Neutrophil (primary cell): ENCODE measurements around the gene MPP1.
"Not testable (repeated sequence)": the region's sequence is repeated elsewhere in the genome, so short reads cannot be mapped to it uniquely, and the experiment has no call there.

Source experiments
- H3K27ac ChIP-seq: fragments of 200-600 bp; sonication (generic); 2 replicates; pipeline ENCODE4 v1.5.1; 2016; ENCODE audit warnings: mild to moderate bottlenecking, moderate library complexity
- H3K27me3 ChIP-seq: fragments of 200-600 bp; sonication (generic); 2 replicates; pipeline ENCODE4 v1.6.0; 2016; ENCODE audit warnings: mild to moderate bottlenecking
- H3K36me3 ChIP-seq: fragments of 200-600 bp; sonication (generic); 2 replicates; pipeline ENCODE4 v1.5.1; 2017
- H3K4me1 ChIP-seq, 2 experiments: fragments of 200-600 bp in 1 of 2; sonication (generic) in 1 of 2; 1 replicate in 1 of 2; 2 replicates in 1 of 2; pipeline versions ENCODE4 v1.5.1 to v1.6.1; 2013 to 2016; ENCODE audit warnings: low read depth in 1 of 2, low read length in 1 of 2, mild to moderate bottlenecking in 1 of 2, moderate library complexity in 1 of 2; ENCODE audit not compliant: control insufficient read depth in 1 of 2, insufficient read depth in 1 of 2
- H3K4me3 ChIP-seq, 2 experiments: fragments of 200-600 bp in 1 of 2; sonication (generic) in 1 of 2; 1 replicate in 1 of 2; 2 replicates in 1 of 2; pipeline ENCODE4 v1.5.1; 2013 to 2016; ENCODE audit warnings: low read depth in 1 of 2, low read length in 1 of 2, mild to moderate bottlenecking in 1 of 2, moderate library complexity in 1 of 2
- H3K9me3 ChIP-seq: fragments of 200-600 bp; sonication (generic); 2 replicates; pipeline ENCODE4 v1.5.1; 2016
- TF ChIP-seq, protein P1 (sequence below): fragments of 200-600 bp; sonication (generic); IDR thresholded peaks from 2 replicates; pipeline ENCODE4 v1.5.1; 2016; ENCODE audit warnings: antibody characterized with exemption

MPP1 gene

DNA sequence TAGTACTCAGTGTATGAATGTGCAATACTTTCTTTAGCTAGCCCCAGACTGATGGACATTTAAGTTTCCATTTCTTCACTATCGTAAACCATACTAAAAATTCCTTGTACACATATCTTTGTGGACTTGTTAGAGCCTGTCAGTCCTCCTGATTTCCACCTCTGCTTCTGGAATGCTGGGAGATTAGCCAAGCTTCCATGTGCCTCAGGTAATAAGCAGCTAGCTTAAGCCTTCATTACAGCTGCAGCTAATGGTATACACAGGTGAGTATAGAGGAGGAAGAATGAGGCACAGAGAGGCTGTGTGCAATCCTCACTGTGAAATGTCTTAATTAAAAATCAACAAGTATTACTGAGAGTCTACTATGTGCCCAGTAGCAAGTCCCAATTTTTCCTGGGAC, 19.4 kb upstream of the MPP1 start:
- TF ChIP-seq, protein P1, sequence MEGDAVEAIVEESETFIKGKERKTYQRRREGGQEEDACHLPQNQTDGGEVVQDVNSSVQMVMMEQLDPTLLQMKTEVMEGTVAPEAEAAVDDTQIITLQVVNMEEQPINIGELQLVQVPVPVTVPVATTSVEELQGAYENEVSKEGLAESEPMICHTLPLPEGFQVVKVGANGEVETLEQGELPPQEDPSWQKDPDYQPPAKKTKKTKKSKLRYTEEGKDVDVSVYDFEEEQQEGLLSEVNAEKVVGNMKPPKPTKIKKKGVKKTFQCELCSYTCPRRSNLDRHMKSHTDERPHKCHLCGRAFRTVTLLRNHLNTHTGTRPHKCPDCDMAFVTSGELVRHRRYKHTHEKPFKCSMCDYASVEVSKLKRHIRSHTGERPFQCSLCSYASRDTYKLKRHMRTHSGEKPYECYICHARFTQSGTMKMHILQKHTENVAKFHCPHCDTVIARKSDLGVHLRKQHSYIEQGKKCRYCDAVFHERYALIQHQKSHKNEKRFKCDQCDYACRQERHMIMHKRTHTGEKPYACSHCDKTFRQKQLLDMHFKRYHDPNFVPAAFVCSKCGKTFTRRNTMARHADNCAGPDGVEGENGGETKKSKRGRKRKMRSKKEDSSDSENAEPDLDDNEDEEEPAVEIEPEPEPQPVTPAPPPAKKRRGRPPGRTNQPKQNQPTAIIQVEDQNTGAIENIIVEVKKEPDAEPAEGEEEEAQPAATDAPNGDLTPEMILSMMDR: no peak
- no peaks in the 10 kb centered on the region for H3K4me1 ChIP-seq

DNA sequence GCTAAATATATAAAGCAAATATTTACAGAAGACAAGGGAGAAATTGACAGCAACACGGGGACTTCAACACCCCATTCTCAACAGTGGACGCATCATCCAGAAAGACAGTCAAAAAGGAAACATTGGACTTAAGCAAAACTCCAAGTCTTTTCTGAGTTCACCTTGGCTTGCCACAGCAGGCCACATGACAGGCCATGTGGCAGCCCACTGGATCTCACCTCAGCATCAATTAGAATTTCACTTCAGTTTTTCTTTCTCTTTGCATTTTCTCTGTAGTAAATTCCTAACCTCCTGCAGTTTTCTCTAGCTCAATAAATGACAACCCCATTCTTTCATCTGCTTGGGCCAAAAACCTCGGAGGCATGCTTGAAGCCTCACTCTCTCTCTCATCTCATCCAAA, 16.7 kb upstream of the MPP1 start:
- Histone ChIP-seq H3K27ac (no peak overlapping the region), H3K36me3 (no peaks in the 10 kb centered on the region), H3K9me3 (no peaks in the 10 kb centered on the region), H3K4me3 (no peak overlapping the region), H3K27me3 (no peaks in the 10 kb centered on the region), H3K4me1 (no peaks in the 10 kb centered on the region)
- TF ChIP-seq, protein P1: no peak

More for the DNA sequence above, 19.4 kb upstream of the MPP1 start:
- no peaks in the 10 kb centered on the region for H3K36me3 ChIP-seq
- H3K27me3 ChIP-seq: no peaks in the 10 kb centered on the region
- H3K9me3 ChIP-seq: no peaks in the 10 kb centered on the region
- no peak overlapping the region for H3K4me3 ChIP-seq
- H3K27ac ChIP-seq: no peak overlapping the region

DNA sequence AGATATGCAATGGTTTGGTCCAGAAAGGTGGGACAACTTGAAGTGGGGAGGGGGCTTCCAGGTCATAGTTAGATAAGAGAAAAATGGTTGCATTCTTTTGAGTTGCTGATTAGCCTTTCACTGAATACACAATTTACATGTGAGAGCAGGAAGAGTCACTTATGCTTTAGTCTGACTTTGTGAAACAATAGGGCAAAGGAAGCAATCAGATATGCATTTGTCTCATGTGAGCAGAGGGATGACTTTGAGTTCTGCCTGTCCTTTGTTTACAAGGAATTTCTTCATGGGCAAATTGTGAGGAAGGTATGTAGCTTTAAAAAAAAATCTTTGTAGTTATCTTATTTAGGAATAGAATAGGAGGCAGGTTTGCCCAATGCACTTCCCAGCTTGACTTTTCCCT, 16.2 kb upstream of the MPP1 start:
- Histone ChIP-seq H3K36me3 (no peaks in the 10 kb centered on the region), H3K27me3 (no peaks in the 10 kb centered on the region), H3K9me3 (no peaks in the 10 kb centered on the region), H3K27ac (no peak overlapping the region), H3K4me1 (no peaks in the 10 kb centered on the region), H3K4me3 (no peak overlapping the region)
- TF ChIP-seq, protein P1: no peak

DNA sequence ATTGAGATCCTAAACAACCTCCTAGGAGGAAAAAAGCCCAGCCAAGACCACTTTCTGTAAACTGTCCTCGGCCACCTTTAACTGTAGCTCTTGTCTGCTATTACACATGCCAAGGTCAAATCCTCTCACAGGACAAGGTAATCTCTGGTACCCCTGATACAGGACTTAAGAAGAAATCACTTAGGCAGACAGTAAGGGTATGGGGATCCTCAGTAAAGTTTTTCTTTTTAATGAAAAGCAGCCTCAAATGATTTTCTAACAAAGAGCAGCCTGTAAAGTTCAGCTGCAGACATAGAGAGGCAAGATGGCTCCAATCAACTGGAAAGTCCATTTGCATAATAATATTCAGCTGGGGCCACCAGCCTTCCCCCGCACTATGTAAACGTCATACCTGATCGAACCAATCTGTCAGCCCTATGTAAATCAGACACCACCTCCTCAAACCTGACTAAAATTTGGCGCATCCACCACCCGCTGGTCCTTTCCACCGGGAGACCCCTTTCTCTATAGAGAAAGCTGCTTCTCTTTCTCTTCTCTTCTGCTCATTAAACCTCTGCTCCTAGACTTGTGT, 14.6 kb upstream of the MPP1 start:
- Histone ChIP-seq H3K4me1 (no peaks in the 10 kb centered on the region), H3K9me3 (no peaks in the 10 kb centered on the region), H3K27ac (no peak overlapping the region), H3K36me3 (no peaks in the 10 kb centered on the region), H3K4me3 (no peak overlapping the region), H3K27me3 (no peaks in the 10 kb centered on the region)
- TF ChIP-seq, protein P1: no peak

DNA sequence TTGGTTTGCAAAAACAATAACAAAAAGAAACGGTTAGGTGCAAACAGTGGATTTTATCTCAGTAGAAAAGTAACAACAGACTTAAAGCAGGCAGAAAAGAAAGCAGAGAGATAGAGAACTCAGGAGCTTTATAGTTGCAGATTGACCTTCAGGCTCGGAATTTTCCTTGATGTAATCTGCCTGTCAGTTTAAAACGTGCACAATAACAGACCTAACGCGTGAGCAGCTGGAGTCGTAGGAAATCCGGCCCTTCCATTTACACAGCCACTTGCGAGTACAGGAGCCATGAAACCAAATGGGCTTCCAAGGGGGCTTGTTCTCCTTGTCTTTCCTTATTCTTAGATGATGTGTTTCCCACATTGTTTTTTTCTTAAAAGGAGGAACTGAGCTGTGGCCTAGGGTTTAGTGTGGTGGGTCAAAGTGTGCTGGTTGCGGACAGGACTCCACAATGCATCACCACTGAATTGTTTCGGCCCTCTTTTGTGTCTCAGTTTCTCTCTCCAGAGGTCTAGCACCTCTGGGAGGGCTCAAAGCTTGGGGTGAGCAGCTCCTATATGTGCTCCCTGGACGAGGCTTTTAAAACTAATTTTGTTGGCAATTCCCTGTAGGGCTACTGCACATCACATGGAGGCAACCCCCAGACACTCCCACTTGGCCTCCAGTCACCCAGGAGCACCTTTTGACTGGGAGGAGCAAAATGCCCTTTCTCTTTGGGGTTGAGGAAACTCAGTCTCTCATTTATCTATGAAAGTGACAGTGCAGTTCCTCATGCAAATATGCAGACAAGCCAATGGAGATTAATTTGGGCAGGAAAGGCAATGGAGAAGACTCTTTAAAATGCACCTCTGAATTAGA, 13.9 kb upstream of the MPP1 start:
- Histone ChIP-seq H3K36me3 (no peaks in the 10 kb centered on the region), H3K9me3 (no peaks in the 10 kb centered on the region), H3K27ac (no peak overlapping the region), H3K4me1 (no peaks in the 10 kb centered on the region), H3K27me3 (no peaks in the 10 kb centered on the region), H3K4me3 (no peak overlapping the region)
- TF ChIP-seq, protein P1: no peak

DNA sequence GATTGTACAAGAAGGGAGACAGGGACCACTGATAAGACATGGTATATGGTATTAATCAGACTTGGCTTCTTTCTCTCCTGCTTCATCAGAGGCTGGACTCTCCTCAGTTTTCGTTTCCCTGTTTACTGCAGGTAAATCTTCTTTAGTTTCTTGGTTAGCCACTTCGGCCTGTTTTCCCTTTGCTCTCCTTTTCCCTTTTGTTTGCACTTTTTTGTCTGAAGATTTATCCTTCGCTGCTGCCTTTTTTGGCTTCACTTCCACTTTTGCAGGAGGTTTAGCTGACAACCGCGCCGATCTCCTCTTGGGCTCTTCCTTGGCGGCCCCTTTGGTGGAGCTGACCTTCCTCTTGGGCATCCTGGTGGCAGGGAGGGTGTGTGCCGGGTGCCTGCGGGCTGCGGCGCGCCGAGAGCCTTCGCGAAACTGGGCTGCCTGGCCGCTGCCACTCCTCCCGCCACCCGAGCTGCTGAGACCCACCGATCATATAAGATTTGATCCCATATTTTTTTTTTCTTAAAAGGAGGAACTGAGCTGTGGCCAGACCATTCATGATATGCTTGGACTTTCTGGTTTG, 11.8 kb upstream of the MPP1 start:
- H3K9me3 ChIP-seq, H3K27ac ChIP-seq, H3K36me3 ChIP-seq: not testable (repeated sequence)

DNA sequence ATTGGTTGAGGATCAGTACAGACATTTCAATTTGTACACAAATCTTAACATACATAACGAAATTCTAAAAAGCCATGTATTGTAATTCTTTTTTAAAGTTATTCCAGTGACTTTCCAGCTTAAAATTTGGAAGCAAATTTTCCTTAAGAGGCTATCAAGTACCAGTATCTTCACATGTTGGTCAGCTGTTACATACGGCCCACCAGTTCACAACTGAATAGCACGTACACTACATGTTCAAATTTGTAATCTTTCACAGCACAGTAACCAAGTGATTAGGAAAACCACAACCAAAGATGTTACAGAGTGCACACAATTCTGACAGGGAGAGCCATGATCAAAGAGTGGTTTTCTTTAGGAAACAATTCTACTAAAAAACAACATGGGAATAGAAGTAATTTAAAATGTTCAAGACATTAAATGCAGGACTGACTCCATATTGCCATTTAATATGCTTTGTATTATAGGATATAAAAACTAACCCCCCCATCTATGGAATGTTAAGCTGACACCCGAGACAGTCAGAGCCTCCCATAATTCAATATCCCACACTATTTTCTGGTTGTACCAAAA, 11.1 kb upstream of the MPP1 start:
- H3K27me3 ChIP-seq, H3K36me3 ChIP-seq, H3K27ac ChIP-seq: not testable (repeated sequence)

More for the DNA sequence above, 11.8 kb upstream of the MPP1 start:
- H3K27me3 ChIP-seq, H3K4me3 ChIP-seq, H3K4me1 ChIP-seq: not testable (repeated sequence)

More for the DNA sequence above, 11.1 kb upstream of the MPP1 start:
- H3K4me3 ChIP-seq, H3K9me3 ChIP-seq, H3K4me1 ChIP-seq: not testable (repeated sequence)
